HG02852 (cell line): ENCODE measurements around the gene TMEM8B.
"Not testable (repeated sequence)": the region's sequence is repeated elsewhere in the genome, so short reads cannot be mapped to it uniquely, and the experiment has no call there.

ENCODE experiments used
- ATAC-seq: cut with Tn5 transposase; IDR thresholded peaks from one replicate; pipeline ENCODE4 v1.9.1; 2021; ENCODE audit warnings: mild to moderate bottlenecking, moderate library complexity; ENCODE audit not compliant: unreplicated experiment

Gene TMEM8B

GRCh38 chr9:35861161-35861897 is 32.3 kb downstream of the TMEM8B start:
- no peak for ATAC-seq

- ATAC-seq = no peak
Measured at GRCh38 chr9:35862328-35862727, 33.3 kb downstream of the TMEM8B start.

- ATAC-seq = no peak
Measured at GRCh38 chr9:35863583-35863982, 34.6 kb downstream of the TMEM8B start.

DNA sequence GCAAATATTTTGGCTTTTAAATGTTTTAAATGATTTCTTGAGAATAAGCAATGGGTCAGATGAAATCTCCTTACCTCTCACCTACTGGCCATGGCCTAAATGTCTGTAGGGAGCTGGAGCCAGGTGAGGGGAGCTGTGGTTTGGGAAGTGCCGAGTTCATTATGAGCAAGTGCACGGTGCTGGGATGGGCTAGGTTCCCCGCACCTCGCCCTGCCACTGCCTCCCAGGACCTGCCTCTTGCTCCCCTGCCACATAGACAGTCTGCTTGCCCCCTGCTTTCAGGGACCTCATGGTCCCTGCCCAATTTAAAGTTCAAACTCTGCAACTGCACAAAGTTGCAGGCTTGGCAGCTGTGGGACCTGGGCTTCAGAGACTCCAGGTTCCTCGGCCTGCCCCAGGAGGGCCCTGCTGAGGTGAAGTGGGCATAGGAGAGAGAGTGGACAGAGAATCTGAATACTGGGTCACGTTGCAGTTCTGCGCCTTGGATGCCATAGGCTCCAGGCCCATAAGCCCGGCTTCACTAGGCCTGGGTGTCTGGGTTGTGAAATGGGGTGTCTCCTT is 35.7 kb downstream of the TMEM8B start:
- ATAC-seq = no peak

DNA sequence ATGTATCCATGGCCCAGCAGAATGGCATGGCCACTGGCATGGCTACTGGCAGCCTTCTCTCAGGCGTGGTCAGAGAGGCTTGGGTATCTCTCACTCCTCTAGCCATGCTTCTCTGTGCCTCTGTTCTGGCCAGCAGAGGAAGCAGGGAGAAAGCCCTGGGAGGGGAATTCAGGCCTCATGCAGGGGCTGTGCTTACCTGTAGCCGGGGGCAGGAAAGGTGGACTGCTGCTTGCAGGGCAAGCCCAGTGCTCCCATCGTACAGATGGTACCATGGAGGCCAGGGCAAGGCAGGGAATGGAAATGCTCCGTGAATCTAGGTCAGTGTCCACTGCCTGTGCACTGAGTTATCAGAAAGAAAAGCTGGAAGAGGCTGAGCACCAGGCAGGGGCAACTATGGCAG is 38.5 kb downstream of the TMEM8B start:
- ATAC-seq = no peak

DNA sequence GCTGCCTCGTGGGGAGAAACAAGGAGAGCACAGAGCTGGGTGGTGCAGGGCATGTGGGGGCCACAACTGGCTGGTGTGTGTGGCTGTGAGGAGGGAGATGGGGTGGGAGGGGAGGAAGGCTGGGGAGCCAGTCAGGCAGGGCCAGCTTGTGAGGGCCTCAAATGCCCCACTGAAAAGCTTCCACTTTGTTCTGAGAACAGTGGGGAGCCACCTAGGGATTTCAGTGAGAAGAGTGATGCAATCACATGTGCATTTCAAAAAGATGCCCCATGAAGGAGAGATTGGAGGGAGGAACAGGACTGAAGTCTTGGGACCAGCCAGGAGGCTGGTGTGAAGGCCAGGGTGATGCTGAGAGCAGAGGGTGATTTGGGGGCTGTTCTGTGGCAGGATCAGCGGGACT is 39.9 kb downstream of the TMEM8B start:
- ATAC-seq = no peak

- ATAC-seq = no peak
Measured at GRCh38 chr9:35869621-35870216, 40.7 kb downstream of the TMEM8B start.

DNA sequence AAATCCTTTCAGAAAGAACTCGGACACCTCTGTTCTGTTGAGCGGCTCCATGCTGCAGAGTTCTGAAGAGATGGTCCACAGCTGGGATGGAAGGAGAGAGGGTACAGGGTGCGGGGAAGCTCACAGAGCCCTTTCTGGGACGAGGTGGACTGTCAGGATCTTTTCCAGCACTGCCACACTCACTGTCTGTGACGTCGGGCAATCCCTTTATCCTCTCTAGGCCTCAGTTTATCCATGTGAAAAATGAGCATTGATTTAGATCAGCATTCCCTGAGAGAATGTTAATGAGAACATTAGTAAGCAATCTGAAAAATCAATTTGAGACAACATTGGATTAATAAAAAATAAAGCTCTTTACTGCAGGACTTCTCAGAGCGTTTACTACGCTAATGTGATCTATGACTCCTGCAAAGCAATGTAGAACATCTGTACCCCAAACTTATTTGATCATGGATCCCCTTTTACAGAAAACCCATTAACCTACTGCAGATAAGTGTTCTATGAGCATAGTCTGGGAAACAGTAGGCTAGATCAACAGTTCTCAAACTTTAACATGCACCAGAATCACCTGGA is 41.4 kb downstream of the TMEM8B start, which contains the start of gene OR13J1:
OR13J1 (minus strand) TSS at position 51 of the 573 bp plus-strand sequence; CDS start at position 51, 0 bp downstream.
- no peak for ATAC-seq

DNA sequence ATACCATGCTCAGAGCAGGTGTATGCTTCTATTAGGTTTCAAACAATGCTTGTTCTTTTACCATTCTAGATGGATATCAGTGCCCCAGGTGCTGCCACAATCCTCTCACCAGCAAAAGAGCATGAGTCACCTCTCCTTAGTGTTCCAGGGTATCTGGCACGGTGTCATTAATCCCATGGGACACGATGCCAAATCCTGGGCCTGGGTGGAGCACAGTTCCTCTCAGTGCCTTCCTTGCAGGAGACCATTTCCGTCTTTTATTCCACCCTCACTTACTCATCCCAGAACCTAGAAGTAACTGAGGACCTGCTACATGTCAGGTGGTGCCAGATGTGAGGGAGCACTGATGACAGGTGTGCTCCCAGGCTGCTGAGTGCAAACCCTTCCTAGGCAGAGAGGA is 42.5 kb downstream of the TMEM8B start:
- ATAC-seq = no peak

- no peak for ATAC-seq
Measured at GRCh38 chr9:35872505-35872904, 43.5 kb downstream of the TMEM8B start.

- no peak for ATAC-seq
Measured at GRCh38 chr9:35882263-35882848, 53.3 kb downstream of the TMEM8B start.

DNA sequence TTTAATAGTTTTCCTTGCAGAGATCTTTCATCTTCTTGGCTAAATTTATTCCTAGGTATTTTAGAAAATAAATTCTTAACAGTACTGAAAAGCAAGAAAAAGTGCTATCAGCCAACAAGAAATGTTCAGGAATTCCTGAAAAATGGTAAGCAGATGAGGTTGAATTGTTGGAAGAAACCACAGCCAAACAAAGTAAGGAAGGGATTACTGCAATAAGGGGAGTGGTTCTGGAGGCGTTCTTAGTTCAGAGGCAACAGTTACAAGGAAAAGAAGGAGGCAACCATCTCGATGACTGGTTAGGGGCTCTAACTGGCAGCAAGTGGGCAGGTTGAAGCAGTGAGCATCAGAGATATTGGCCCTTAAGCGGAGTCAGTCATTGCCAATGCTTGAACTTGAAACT is 54.0 kb downstream of the TMEM8B start:
- no peak for ATAC-seq

DNA sequence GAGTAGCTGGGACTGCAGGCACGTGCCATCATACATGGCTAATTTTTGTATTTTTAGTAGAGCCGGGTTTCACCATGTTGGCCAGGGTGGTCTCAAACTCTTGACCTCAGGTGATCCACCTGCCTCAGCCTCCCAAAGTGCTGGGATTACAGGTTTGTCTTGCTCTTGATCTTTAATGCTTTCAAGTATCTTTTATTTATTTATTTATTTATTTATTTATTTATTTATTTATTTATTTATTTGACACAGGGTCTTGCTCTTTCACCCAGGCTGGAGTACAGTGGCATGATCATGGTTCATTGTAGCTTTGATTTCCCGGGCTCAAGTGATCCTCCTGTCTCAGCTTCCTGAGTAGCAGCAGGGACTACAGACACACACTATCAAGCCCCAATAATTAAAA is 55.9 kb downstream of the TMEM8B start:
- not testable (repeated sequence) for ATAC-seq

DNA sequence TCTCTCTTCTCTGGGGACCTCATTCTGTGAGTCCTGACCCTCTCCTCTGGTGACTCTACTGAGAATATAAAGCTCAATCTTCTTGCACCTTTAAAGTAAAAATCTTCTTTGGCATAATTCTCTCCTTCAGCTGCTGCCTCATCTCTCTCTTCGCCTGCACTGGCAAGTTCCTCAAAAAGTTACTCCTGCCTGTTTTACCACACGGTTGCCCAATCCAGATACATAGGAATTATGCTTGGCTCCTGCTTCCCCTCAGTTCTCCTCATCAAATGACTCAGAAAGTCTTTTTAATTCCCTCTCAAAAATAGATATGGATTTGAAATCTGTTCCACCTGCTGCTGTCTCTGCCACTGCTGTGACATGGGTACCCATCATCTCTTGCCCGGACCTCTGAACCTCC is 62.6 kb downstream of the TMEM8B start:
- no peak for ATAC-seq

GRCh38 chr9:35892051-35892450 is 63.0 kb downstream of the TMEM8B start:
- ATAC-seq = no peak

DNA sequence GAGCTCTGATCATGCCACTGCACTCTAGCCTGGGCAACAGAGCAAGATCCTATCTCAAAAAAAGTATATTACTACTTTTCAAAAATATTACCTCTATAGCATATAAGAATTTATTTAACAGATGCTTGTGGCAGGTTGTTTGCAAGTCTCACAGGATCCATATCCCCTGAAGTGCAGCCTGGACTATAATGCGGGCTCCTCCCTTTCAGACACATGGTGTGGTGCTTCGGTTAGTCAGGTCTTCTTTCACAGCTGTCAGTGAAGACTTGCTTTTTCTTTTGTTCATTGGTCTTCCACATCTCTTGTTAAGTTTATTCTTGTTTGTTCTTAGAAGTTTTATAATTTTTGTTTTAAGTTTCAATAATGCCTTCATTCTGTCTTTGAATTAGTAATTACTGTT is 67.5 kb downstream of the TMEM8B start:
- no peak for ATAC-seq

- ATAC-seq = not testable (repeated sequence)
Measured at GRCh38 chr9:35897376-35898099, 68.5 kb downstream of the TMEM8B start.

- no peak for ATAC-seq
Measured at GRCh38 chr9:35898337-35898736, 69.3 kb downstream of the TMEM8B start.

GRCh38 chr9:35899021-35899420 is 70.0 kb downstream of the TMEM8B start:
- ATAC-seq = no peak

DNA sequence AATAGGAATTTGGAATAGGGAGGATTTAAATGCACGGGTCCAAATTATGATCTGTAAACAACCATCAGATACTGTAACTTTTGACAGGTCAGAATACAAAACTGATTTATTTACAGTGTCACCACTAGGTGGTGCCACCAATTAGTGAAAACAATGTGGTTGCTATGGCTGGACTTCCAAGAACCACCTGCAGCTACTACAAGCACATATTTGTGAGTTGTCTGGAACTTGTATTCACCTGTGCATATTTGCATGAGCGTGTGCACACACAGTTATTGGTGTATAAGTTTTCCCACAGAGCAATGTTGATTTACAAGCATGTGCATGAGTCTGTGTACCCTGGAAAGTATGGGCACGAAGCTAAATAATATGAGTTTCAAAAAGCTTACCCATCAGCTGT is 74.0 kb downstream of the TMEM8B start:
- ATAC-seq = no peak

- no peak for ATAC-seq
Measured at GRCh38 chr9:35904338-35904737, 75.3 kb downstream of the TMEM8B start.
